Stimulated activated CD8-positive, alpha-beta memory T cell treated with anti-CD3 and anti-CD28 coated beads, Interleukin-7, amount 100 ng/mL, for 24 hours (primary cell): ENCODE data around the gene SP140L.
"Not testable (repeated sequence)": the region's sequence is repeated elsewhere in the genome, so short reads cannot be mapped to it uniquely, and the experiment has no call there.

Source experiments
- DNase-seq: peaks from one replicate; pipeline ENCODE4 v3.0.0-alpha.2; 2020; ENCODE audit warnings: low read depth

The SP140L gene

DNA sequence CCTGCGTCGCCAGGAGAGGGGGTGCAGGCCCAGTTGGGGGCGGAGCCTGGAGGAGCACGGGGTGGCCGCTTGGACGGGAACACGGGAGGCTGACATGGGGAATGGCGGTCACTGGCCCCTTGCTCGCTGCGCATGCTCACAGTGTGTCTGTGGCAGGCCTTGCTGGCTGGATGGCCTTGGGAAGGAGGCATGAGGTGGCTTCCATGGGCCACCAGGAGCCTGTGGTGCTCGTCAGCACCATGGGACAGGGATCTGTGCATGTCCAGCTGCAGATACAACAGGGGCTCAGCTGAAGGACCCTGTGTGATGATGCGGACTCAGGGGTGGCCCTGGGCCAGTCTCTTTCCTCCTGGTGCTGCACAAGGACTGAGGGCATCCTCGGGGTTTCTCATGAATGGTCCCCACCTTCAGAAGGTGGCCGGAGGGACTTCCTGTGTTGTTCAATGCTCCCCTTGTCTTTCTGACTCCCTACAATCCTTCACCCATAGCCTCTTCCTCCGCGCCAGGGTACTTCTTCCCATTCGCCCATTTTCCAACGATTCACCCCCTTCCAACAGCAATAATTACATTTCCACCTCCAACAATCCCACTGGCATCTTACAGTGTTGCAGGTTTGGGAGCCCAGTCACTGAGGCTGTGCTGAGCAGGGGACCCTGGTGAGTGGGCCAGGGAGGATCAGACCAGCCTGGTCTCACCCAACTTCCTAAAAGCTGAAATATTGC is 3.4 kb upstream of the SP140L start:
- no peak for DNase-seq

DNA sequence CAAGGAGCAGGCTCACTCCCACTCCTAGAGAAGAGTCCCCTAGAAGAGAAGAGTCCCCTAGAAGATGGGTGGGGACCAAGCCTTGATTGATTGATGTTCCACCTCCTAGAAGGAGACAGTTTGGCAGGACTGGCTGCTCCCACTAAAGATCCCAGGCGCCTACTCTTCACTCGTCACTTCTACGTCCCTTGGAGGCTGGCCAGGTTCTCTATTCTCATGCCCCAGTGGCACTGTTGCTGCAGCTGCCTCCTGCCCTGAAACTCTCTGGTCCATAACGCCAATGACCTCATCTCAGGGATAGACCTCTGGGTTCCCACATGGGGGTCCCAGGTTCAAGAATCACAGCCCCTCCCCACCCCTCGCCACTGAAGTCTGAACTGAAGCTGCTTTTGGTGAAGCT is 2.5 kb upstream of the SP140L start:
- DNase-seq, result no peak

DNA sequence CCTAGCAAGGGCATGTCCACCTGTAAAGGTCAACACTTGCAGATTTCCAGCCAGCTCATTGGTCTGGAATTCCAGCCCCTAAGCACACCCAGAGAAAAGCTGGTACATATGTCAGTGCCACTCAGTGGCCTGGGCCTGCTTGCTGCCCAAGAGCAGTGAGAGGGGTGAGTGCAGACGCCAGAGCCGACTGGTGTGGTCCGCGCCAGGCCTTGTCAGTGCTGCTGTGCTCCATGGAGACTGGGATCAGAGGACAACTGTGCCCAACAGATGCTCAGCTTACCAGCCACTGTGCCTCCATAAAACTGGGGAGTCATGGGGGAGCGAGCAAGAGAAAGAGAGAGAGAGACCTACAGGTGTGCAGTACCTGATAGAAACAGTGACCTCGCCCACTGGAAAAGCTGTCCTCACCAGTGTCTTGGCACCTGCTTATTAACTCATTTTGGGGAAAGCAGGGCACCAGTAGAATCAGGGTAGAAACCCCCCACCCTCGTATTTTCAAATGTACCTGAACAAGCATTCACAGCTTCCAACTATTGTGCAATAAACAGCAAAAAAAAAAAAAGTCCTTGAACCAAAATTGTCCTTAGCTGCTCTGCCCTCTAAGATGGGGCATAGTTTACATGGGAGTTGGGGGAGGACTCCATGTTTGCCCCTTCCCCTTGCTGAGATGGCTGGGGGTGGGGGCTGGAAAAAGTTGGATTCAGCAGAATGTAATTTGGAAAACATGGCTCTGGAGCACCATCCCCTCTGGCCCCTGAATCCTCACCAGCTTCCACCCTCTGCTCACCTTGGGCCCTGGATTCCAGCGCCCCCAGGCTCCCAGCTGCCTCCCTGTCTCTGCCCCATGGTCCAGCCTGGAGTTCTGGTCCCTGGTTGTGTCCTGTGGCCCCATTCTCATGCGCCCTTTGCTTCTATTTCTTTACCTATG is 1.4 kb upstream of the SP140L start:
- no peak for DNase-seq

DNA sequence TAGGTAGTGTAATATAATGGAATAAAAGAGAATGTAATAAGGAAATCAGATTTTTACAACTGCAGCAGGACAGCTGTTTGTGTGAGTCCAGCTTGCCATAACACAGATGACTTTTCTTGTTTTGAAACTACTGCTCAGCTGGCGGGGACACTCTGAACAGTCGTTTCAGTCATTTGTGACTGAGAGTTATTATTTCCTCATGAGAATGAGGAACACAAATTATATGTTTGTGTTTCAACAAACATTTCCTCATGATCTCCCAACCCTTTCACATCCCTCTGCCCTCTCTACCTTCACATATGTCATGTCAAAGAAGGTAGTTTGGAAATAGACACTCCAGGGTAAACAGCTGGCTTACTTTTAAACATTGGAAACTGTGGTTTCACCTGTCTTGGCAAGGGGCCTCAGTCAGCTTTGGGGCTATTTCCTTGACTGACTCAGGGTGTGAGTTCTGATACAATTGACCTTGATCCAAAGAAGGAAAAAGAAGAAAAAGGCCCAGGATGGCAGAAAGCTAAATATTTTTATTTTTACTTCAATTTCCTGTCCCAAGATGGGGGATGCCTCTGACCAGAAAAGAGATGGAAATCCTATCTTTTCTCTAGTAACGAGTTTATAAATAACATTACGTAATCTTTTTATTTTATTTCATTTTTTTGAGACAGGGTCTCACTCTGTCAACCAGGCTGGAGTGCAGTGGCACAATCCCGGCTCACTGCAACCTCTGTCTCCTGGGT is 593 bp downstream of the SP140L start:
- no peak for DNase-seq

DNA sequence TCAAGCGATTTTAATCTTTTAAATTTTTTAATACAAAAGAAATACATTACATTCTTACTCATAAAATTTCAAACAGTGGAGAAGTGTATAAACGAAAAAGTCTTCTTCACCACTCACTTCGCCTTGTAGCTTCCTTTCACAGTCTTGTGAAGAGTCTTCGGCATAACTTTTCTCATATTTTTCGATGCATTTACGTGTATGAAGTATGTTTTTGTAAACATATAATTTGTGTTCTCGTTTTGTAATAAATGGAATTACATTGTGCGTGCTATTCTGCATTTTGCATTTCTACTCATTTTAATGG is 1.1 kb downstream of the SP140L start:
- DNase-seq, result no peak

DNA sequence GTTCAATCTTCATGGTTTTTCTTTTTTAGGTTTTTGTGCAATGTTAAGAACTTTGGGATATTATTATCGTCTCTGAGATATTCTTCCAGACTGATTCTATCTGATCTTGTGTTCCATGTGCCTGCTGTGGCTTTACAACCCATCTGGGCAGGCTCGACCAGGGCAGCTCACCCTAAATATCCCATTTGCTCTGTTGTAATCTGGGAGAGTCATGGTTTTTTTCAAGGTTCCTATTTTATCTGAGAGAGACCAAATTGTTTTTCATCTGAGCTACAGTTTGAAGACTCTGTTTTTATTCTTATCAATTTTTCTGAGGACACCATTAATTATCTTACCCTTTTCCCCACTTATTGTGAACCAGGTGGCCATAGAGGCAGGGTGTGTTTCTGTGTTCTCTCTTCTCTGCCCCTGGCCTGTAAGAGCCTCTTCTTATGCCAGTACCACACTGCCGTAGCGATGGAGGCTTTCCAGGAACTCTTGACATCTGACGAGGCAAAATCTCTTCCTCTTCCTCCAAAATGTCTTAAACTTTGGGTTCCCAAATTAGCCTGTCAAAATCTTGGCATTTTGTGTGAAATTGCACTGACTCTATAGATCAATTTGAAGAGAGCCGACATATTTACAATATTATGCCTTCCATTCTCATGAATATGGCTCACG is 3.1 kb downstream of the SP140L start:
- DNase-seq, result no peak

DNA sequence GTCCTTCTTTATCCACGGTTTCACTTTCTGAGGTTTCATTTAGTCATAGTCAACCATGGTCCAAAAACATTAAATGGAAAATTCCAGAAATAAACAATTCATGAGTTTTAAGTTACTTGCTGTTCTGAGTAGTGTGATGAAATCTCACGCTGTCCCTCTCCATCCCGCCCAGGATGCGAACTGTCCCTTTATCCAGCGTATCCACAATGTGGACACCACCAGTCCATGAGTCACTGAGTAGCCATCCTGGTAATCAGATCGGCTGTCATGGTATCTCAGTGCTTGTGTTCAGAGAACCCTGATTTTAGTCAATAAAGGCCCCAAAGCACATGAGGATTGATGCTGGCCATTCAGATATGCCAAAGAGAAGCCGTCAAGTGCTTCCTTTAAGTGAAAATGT is 3.7 kb downstream of the SP140L start:
- DNase-seq, result no peak

DNA sequence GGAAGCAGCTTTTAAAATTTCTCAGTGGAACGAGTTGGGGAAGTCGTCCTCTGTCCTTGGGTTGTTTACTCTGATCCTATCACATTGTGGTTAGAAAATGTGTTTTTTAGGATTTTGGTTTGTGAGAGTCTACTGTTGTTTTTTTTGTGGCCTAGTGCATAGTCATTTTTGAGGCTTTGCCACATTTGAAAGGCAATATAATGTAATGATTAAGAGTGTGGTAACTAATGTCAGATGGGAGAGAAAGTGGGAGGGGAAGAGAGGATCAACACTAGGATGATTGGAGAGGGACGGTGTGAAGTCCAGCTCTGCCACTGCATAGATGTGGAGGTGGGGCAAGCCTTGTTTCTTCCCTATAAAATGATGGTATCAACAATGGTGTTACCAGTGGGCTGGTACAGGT is 8.5 kb downstream of the SP140L start:
- no peak for DNase-seq

DNA sequence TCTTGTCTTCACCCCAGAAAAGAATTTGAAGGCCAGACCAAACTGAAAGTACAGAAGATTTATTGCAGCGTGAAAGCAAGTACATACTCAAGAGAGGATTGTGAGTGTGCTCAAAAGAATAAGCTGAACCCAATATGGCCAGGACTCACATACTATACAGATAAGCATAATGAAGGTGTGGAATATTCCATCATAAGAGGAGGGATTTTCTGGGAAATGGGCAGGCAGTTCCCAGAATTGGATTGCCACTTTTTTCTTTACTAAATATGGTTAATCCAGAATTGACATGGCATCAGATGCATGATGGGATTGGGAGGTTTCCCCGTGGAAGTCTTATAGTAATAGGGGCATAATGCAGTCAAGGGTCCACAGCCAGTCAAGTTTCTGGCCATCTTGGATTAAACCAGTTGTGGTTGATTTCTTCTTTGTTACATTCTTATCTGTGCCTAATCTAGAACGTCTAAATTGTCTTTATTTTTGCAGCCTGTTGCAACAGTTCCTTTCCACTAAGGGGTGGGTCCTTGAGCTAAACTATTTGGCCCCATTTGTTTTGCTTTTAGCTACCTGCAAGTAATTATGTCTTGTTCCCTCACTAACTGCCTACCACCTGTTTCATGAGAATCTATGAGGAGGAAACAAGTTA is 9.0 kb downstream of the SP140L start:
- no peak for DNase-seq

DNA sequence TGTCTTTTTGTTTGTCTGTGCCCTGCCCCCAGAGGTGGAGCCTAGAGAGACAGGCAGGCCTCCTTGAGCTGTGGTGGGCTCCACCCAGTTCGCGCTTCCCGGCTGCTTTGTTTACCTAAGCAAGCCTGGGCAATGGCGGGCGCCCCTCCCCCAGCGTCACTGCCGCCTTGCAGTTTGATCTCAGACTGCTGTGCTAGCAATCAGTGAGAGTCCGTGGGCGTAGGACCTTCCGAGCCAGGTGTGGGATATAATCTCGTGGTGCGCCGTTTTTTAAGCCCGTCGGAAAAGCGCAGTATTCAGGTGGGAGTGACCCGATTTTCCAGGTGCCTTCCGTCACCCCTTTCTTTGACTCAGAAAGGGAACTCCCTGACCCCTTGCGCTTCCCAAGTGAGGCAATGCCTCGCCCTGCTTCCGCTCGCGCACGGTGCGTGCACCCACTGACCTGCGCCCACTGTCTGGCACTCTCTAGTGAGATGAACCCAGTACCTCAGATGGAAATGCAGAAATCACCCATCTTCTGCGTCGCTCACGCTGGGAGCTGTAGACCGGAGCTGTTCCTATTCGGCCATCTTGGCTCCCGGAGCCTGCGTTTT is 15.0 kb downstream of the SP140L start:
- not testable (repeated sequence) for DNase-seq

DNA sequence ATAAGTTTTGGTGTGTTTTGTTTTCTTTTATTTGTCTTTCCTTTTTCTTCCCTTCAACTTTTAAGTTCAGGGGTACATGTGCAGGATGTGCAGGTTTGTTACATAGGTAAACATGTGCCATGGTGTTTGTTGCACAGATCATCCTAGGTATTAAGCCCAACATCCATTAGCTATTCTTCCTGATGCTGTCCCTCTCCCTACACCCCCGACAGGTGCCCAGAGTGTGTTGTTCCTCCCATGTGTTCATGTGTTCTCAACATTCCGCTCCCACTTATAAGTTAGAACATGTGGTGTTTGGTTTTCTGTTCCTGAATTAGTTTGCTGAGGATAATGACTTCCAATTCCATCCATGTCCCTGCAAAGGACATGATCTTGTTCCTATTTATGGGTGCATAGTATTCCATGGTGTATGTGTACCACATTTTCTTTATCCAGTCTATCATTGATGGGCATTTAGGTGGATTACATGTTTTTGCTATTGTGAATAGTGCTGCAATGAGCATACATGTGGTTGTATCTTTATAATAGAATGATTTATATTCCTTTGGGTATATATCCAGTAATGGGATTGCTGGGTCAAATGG is 16.1 kb downstream of the SP140L start:
- not testable (repeated sequence) for DNase-seq

DNA sequence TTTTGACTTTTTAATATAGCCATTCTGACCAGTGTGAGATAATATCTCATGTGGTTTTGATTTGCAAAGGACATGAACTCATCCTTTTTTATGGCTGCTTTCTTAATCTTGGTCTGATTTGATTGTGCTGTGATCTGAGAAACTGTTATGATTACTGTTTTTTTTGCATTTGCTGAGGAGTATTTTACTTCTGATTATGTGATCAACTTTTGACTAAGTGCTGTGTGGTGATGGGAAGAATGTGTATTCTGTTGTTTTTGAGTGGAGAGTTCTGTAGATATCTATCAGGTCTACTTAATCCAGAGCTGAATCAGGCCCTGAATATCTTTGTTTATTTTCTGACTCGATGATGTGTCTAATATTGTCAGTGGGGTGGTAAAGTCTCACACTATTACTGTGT is 16.8 kb downstream of the SP140L start:
- DNase-seq, result no peak

DNA sequence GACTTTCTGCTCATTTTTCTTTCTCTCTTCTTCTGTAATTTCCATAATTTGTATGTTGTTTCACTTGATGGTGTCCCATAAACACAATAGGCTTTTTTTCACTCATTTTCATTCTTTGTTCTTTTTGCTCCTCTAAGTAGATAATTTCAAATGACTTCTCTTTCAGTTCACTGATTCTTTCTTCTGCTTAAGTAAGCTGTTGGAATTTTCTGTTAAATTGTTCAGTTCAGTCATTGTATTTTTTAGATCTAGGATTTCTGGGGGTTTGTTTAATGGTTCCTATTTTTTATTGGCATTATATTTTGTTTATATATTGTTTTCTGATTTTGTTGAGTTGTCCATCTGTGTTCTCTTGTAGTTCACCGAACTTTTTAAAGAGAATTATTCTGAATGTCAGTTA is 19.5 kb downstream of the SP140L start:
- DNase-seq, result no peak

DNA sequence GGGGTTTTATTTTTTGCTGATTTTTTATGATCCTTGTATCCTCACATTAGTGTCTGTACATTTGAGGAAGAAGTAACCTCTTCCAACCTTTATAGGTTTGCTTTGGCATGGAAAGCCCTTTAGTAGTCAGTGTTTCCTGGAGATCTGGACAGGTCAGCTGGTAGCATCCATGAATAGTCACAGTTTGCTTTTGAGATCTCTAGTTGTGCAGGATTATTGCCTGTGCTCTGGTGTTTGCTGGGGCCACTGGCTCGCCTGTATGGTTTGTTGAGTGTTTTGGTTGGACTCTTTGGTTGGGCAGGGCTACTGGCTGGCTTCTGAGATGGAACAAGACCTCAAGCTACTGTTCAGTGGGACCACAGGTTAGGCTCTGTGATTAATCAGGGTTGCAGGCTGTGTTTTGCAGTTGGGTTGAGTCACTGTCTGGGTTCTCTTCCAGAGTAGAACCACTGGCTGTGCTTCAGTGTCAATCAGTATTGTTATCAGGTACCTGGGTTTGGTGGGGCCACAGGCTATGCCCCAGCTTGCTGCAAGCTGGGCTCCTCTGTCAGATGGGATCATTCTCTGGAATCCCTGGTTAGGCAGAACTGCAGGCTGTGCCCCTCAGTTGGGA is 20.0 kb downstream of the SP140L start:
- no peak for DNase-seq

DNA sequence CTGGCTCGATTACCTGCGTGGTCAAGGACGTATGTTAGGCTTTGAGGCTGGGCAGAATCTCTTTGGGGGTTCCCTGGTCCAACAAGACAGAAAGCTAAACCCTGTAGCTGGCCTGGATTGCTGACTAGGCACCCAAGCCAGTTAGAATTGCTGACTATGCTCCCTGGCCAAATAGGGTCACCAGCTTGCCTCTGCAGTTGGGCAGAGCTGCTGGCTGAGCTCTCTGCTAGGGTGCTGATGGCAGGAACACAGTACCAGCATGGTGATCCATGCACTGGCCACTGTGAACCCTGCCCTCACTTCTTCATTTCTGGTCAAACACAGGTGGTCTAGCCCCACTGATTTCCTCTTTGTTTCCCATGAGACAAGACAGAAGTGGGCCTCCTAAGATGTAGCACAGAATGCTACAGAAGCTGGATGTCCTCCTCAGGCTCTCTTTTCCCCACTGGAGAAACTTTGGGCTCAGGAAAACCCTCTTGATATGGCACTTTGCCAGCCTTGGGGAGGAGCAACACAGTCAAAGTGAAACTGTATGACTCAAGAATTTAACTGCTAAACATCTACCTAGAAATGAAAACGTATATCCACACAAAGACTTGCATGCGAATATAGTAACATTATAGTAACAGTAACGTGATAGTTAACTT is 20.8 kb downstream of the SP140L start:
- no peak for DNase-seq

DNA sequence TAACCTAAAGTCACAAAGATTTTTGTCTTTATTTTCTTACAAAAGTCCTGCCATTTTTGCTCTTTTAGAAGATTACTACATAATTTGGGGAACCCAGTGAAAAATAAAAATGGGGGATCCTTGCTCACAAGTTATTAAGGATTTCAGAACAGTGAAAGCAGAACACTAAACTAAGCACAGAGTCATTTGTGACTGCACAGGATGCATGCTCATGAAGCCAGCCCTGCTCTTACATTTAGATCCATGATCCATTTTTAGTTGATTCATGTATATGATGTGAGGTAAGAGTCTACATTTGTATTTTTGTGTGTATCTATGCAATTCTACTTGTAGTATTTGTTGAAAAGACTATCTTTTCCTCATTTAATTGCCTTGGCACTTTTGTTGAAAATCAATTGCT is 21.8 kb downstream of the SP140L start:
- no peak for DNase-seq

DNA sequence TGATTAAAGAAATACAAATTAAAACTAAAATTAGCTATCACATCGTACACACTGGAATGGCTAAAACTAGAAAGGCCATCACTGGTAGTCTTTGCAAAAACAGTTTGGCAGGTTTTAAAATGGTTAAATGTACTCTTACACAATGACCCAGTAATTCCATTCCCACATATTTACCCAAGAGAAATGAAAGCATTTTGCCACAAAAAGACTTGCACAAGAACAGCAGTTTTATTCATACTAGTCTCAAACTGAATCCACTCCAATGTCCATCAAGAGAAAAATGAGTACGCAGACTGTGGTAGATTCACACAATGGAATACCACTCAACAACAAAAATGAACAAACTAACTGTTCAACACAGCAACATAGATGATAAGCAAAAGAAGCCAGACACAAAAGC is 29.1 kb downstream of the SP140L start:
- no peak for DNase-seq

DNA sequence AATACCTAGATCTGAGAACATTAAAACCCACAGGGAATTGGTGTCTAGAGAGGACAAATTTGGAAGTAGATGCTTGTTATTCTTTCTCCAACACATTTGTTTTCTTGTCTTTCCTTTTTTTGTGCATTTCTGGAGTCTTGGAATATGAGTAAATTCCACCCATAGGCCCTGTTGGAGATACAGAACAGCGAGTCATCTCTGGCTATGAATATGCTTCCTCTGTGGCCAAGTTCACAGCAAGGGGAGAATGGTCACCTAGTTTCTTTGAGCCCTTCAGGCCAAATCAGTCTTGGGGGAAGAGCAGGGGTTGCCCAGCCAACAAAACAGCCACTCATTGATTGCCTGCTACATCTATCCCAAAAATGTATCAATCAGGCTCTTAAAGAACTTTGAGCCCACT is 31.3 kb downstream of the SP140L start:
- DNase-seq, result no peak

DNA sequence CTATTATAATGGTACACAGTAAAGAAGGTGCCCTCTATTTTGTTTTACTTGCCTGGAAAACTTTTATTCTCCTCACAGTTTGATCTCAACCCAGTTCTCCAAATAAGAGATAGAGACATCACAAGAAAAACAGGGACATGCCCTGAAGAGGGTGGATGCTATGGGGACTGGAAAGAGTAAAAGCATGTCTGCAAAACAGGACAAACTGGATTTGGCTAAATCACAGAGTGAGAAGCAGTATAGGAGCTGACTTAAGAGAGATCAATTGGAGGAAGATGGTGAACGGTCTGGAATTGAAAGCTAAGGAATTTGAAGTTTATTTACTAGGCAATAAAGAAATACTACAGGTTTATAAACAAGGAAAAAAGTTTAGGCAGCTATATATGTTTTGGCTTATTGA is 33.0 kb downstream of the SP140L start:
- DNase-seq, result no peak

DNA sequence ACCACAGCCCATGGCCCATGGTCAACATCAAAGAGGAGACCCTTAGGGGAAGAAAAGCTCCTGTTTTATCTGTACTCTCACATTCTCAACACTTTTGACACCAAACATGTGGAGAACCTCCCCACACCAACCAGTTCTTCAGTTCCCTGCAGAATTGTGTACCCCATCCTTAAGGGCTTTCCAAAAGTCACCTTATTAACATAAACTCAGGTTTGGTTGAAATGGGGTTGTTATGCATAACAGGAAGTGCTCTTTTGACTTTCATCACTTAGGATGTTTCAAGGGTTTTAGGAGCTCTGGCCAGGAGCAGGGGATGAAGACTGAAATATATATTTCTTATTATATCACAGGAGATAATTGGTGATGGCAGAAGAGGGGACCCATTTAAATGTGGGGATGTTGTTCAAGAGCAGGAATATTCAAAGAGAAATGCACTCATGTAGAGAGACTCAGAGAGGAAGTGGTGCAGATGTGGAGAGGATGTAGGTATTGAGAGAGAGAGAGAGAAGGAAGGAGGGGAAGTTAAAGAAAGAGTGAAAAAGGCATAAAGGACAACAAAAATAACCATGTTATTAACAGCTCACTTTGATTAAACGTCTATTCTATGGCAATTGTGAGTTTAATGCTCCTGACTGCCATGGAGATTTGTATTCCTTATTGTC is 35.2 kb downstream of the SP140L start:
- DNase-seq, result no peak
